Stomach smooth muscle (tissue), 2 donors: ENCODE data around the gene NOTUM.
A peak's percentile ranks its signal among the peaks of the same experiment; 100 is the strongest.

ENCODE experiments used
- H3K27ac ChIP-seq: one replicate; pipeline ENCODE4 v1.7.0; 2013; ENCODE audit warnings: mild to moderate bottlenecking, low read length, inconsistent platforms
- H3K27me3 ChIP-seq, 2 donors: one replicate each; pipeline ENCODE4 v1.7.0; 2013; ENCODE audit warnings: low read length in 2 of 2; ENCODE audit not compliant: insufficient read depth in 2 of 2, control insufficient read depth in 1 of 2
- H3K36me3 ChIP-seq, 2 donors: one replicate each; pipeline ENCODE4 v1.7.0; 2013; ENCODE audit warnings: low read length in 2 of 2; ENCODE audit not compliant: control insufficient read depth in 2 of 2, insufficient read depth in 2 of 2
- H3K4me1 ChIP-seq: one replicate; pipeline ENCODE4 v1.7.0; 2013; ENCODE audit warnings: low read length; ENCODE audit not compliant: control insufficient read depth, insufficient read depth
- H3K4me3 ChIP-seq, 2 donors: one replicate each; pipeline ENCODE4 v1.7.0; 2013; ENCODE audit warnings: low read length in 2 of 2
- H3K9ac ChIP-seq, 2 donors: one replicate each; pipeline ENCODE4 v1.7.0; 2013; ENCODE audit warnings: low read length in 2 of 2, mild to moderate bottlenecking in 1 of 2
- H3K9me3 ChIP-seq, 2 donors: one replicate each; pipeline ENCODE4 v1.7.0; 2013; ENCODE audit warnings: low read length in 2 of 2; ENCODE audit not compliant: control insufficient read depth in 2 of 2
- donor health status: healthy.
- donor health status: Pancreatic carcinoma.

The NOTUM gene

DNA sequence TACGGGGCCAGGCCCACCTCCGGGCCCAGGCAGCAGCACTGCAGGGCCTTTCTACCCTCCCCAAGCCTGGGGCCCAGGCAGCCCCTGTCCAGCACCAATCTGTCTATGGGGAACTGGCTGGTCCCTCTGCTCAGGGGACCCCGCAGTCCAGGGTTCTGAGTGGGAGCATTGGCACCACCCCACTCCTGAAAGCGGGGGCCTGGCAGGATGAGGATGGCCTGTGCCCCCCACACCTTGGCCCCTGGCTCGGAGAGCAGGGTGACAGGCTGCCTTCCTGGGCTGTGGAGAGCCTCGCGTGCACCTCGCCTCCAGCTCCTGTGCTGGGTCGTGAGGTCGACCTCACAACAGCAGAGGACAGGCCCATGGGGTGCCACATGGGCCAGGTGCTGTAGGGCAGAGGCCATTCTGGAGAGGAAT is 57.6 kb downstream of the NOTUM start:
- peaks cover 12% of the 10 kb centered on the region for H3K4me1 ChIP-seq
- H3K36me3 ChIP-seq = peaks cover 4 to 13% of the 10 kb centered on the region in 2 donors
- H3K27ac ChIP-seq = no peak overlapping the region
- peaks cover 5 to 19% of the 10 kb centered on the region in 2 donors for H3K27me3 ChIP-seq
- no peak overlapping the region for H3K4me3 ChIP-seq
- no peak overlapping the region for H3K9ac ChIP-seq
- H3K9me3 ChIP-seq = no peaks in the 10 kb centered on the region

- Histone ChIP-seq H3K27me3 (peaks cover 5 to 19% of the 10 kb centered on the region in 2 donors), H3K9me3 (no peaks in the 10 kb centered on the region), H3K4me3 (peak overlapping the region in 1 of 2 donors; percentile 55), H3K36me3 (peaks cover 7 to 19% of the 10 kb centered on the region in 2 donors), H3K9ac (no peak overlapping the region), H3K27ac (no peak overlapping the region), H3K4me1 (peaks cover 12% of the 10 kb centered on the region)
Measured at GRCh38 chr17:81902653-81903414, 58.2 kb downstream of the NOTUM start.
